ENCODE measurements around the gene DCTPP1. TPM values are rescaled to one million over a fixed set of nuclear protein-coding genes. Genes with fewer than 3 reads are reported as not detected.
A peak's percentile ranks its signal among the peaks of the same experiment; 100 is the strongest.

DCTPP1 gene
- total and polyA plus RNA-seq, 2 of the 4 experiments (the other 2 are of a cell fraction) = 24.9 to 45.5 TPM

- Histone ChIP-seq H3K9me3 (ENCODE audit: control insufficient read depth, insufficient read depth, low read length) (no peaks in the 10 kb centered on the region), H4K91ac (ENCODE audit: insufficient read depth, low read depth, low read length) (peak overlapping the region; percentile 88), H3K9ac (ENCODE audit: low read depth, low read length) (peak overlapping the region; percentile 59), H4K20me1 (ENCODE audit: insufficient read depth, low read length) (peaks cover 10% of the 10 kb centered on the region), H3K4me3 (ENCODE audit: insufficient read depth, low read depth, low read length) (peak overlapping the region; percentile 6), H3K9me1 (ENCODE audit: insufficient read depth, low read length) (peaks cover 16% of the 10 kb centered on the region), H3K4me2 (ENCODE audit: low read depth, low read length) (peak overlapping the region; percentile 52), H3K79me1 (ENCODE audit: low read depth in 1 of 2, low read length in 2 of 2) (peaks cover 5 to 30% of the 10 kb centered on the region in 2 experiments), H4K8ac (ENCODE audit: low read depth in 2 of 2, low read length in 2 of 2) (peak overlapping the region; percentile 98 to 99), H2BK20ac (ENCODE audit: low read depth, low read length) (peak overlapping the region; percentile 9), H3K14ac (replicated peaks; ENCODE audit: low read depth, low read length) (peak overlapping the region; percentile 96), H3K27me3 (ENCODE audit: control insufficient read depth, insufficient read depth, low read length) (no peaks in the 10 kb centered on the region), H2AK9ac (replicated peaks; ENCODE audit: low read depth, low read length, poor library complexity) (peak overlapping the region; percentile 100), H3K4ac (ENCODE audit: low read depth, low read length) (peak overlapping the region; percentile 98), H3K4me1 (ENCODE audit: control insufficient read depth, insufficient read depth, low read length) (peaks cover 7% of the 10 kb centered on the region), H2AFZ (replicated peaks; ENCODE audit: low read length, poor library complexity) (peak overlapping the region; percentile 99), H2BK15ac (ENCODE audit: low read depth, low read length) (peak overlapping the region; percentile 69; the same call in 1 of the 3 replicates), H3K18ac (ENCODE audit: low read depth, low read length) (peak overlapping the region; percentile 46), H3K23ac (ENCODE audit: low read depth, low read length) (peak overlapping the region; percentile 90; the same call in 1 of the 2 replicates), H2BK5ac (ENCODE audit: low read depth, low read length, poor library complexity, severe bottlenecking) (peak overlapping the region; percentile 88), H3K56ac (ENCODE audit: extremely low read depth, insufficient read depth, low read length) (peak overlapping the region; percentile 13), H4K5ac (ENCODE audit: low read depth, low read length) (peak overlapping the region; percentile 93), H2BK120ac (ENCODE audit: low read depth, low read length) (peak overlapping the region; percentile 45), H2AK5ac (ENCODE audit: low read depth, low read length) (peak overlapping the region; percentile 88), H3K36me3 (ENCODE audit: control insufficient read depth, insufficient read depth, low read length) (no peaks in the 10 kb centered on the region), H3K27ac (ENCODE audit: insufficient read depth, low read length) (peak overlapping the region; percentile 89)
- no TSS peak for BruUV-seq (replicated peaks)
- ATAC-seq (ENCODE audit: low read depth) (no peak), DNase-seq (no peak)
- in situ Hi-C loops (cut with MboI; ENCODE audit: low sequenced_read_pairs) = no loop called here
- ChIA-PET POLR2A (ENCODE audit: unreplicated experiment) (no interaction called here), CTCF (no interaction called here)
- TF ChIP-seq RAD21 (IDR thresholded peaks at IDR 0.05; ENCODE audit: low read length) (no peak), USF2 (IDR thresholded peaks at IDR 0.05; ENCODE audit: low read depth, low read length) (0 out of 2 replicates have a peak, but pooled peaks have one; percentile 7), MAZ (IDR thresholded peaks at IDR 0.05; ENCODE audit: borderline replicate concordance, low read depth, low read length) (no peak), CTCF (conservative IDR thresholded peaks at IDR 0.05; ENCODE audit: low read depth, low read length) (no peak), SMC3 (IDR thresholded peaks at IDR 0.05; ENCODE audit: low read depth, low read length) (no peak), FOS (IDR thresholded peaks at IDR 0.05; ENCODE audit: low read depth, low read length) (no peak), CHD1 (IDR thresholded peaks at IDR 0.05; ENCODE audit: low read depth, low read length) (no peak), POLR2A (IDR thresholded peaks at IDR 0.05; ENCODE audit: low read depth, low read length) (no peak)
- intact Hi-C loops (cut with micrococcal nuclease) = no loop called here
- dilution Hi-C loops (cut with HindIII; ENCODE audit: low sequenced_read_pairs, unreplicated experiment) = no loop called here
- WGBS, 2 experiments (ENCODE audit: extremely low coverage in 2 of 2, insufficient read length in 1 of 2) = 100% methylated on average over 3 of the region's 29 CpGs; no CpG with 5 or more reads in 1 of the 2 experiments
Observed at GRCh38 chr16:30377050-30377811, 52.6 kb downstream of the DCTPP1 start.
